Mucosa of descending colon (tissue), 3 donors: Measurements from ENCODE around the gene ITPKC. TPM values are rescaled to one million over a fixed set of nuclear protein-coding genes. Genes with fewer than 3 reads are reported as not detected.

Source experiments
- ATAC-seq: fragments of 200-7000 bp; cut with Tn5 transposase; one replicate; pipeline ENCODE4 v1.9.1; 2020; ENCODE audit warnings: mild to moderate bottlenecking, moderate library complexity
- DNase-seq, 3 donors: peaks; one replicate each; pipeline ENCODE4 v3.0.0-alpha.2; 2020
- H3K36me3 ChIP-seq: fragments of 200-600 bp; one replicate; pipeline ENCODE4 v1.8.0; 2021; ENCODE audit warnings: low read depth, mild to moderate bottlenecking
- H3K4me1 ChIP-seq: fragments of 200-600 bp; one replicate; pipeline ENCODE4 v1.8.0; 2021; ENCODE audit warnings: low read depth, mild to moderate bottlenecking
- H3K4me3 ChIP-seq: fragments of 200-600 bp; one replicate; pipeline ENCODE4 v1.8.0; 2021; ENCODE audit warnings: mild to moderate bottlenecking
- H3K9me3 ChIP-seq: fragments of 200-600 bp; one replicate; pipeline ENCODE4 v1.8.0; 2021; ENCODE audit warnings: mild to moderate bottlenecking
- intact Hi-C, 2 donors: fragments of 100-400 bp; cut with DNase I in 1 of 2; cut with micrococcal nuclease in 1 of 2; formaldehyde crosslinking; loops; one replicate each; pipeline versions ENCODE4 v1.11.0 to v1.11.1; 2022; cut with DNase I, micrococcal nuclease
- total RNA-seq, 3 donors: library from RNA; stranded (reverse); fragmentation: NEBNext Ultra II Directional in 2 of 3; extraction: Animal tissue kit (Norgen Biotek cat#: 25700) in 2 of 3; gene quantifications; one replicate each; pipeline versions ENCODE4 v1.2.1 to v1.2.4, GENCODE V29; 2021 to 2023
- TF ChIP-seq, protein P1 (sequence below): fragments of 200-600 bp; IDR thresholded peaks from one replicate; pipeline ENCODE4 v1.8.0; 2022; ENCODE audit warnings: antibody characterized with exemption, mild to moderate bottlenecking
- donor health status: DM: no; HTN: no; CAD: no; lungs with moderate emphysema.
- donor health status: DM: no; HTN: no; CAD: no.
- donor health status: DM: no; HTN: yes; CAD: no.

Gene ITPKC
- total RNA-seq, 3 donors from 2014 or later = 22.1 to 26.1 (median 23.2) TPM

DNA sequence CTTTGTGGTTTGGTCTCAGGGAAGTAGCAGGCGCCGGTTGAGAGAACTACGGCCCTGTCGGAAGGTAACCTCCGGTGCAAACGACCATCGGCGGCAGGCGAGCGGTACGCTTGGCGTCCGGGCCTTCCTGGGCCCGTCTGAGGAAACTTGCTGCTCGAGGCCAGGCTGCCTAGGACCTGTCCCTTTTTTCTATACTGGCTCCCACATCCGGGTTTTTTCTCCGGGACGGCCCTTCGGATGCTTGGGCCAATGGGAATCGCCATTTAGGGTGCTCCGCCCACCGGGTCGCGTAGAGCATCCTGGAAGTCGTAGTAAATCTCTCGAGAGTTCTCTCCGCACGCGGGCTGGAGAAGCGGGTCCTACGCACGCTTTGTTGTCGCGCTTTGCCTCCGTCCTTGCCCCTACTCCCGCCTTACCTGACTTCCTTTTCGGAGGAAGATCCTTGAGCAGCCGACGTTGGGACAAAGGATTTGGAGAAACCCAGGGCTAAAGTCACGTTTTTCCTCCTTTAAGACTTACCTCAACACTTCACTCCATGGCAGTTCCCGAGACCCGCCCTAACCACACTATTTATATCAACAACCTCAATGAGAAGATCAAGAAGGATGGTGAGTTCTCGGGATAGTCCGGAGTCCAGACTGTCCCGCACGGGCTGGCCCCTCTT is 34.1 kb downstream of the ITPKC start, which contains the start of gene SNRPA:
Gene SNRPA (plus strand): TSS at position 330 of the 664 bp plus-strand sequence. CDS start 206 bp downstream, at position 536.
- ATAC-seq (peak; percentile 84), DNase-seq (peak; percentile 95 to 99 (median 98))
- Histone ChIP-seq H3K36me3 (peaks cover 8% of the 10 kb centered on the region), H3K9me3 (no peaks in the 10 kb centered on the region), H3K4me1 (peaks cover 38% of the 10 kb centered on the region), H3K4me3 (peak within 1 kb of the TSS; percentile 51)
- intact Hi-C loops = no loop called here
- TF ChIP-seq, protein P1, sequence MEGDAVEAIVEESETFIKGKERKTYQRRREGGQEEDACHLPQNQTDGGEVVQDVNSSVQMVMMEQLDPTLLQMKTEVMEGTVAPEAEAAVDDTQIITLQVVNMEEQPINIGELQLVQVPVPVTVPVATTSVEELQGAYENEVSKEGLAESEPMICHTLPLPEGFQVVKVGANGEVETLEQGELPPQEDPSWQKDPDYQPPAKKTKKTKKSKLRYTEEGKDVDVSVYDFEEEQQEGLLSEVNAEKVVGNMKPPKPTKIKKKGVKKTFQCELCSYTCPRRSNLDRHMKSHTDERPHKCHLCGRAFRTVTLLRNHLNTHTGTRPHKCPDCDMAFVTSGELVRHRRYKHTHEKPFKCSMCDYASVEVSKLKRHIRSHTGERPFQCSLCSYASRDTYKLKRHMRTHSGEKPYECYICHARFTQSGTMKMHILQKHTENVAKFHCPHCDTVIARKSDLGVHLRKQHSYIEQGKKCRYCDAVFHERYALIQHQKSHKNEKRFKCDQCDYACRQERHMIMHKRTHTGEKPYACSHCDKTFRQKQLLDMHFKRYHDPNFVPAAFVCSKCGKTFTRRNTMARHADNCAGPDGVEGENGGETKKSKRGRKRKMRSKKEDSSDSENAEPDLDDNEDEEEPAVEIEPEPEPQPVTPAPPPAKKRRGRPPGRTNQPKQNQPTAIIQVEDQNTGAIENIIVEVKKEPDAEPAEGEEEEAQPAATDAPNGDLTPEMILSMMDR = no peak

- Histone ChIP-seq H3K4me3 (peak overlapping the region; percentile 51), H3K9me3 (no peaks in the 10 kb centered on the region), H3K36me3 (peaks cover 8% of the 10 kb centered on the region), H3K4me1 (peaks cover 42% of the 10 kb centered on the region)
- TF ChIP-seq, protein P1 = no peak
- intact Hi-C loops = no loop called here
- ATAC-seq (no peak), DNase-seq (no peak)
Measured at GRCh38 chr19:40752257-40752781, 35.4 kb downstream of the ITPKC start.

GRCh38 chr19:40754611-40755247 is 37.8 kb downstream of the ITPKC start:
- intact Hi-C loops = no loop called here
- H3K4me1 ChIP-seq = peaks cover 38% of the 10 kb centered on the region
- DNase-seq (peak; percentile 73 to 78 (median 77)), ATAC-seq (peak; percentile 47)
- no peaks in the 10 kb centered on the region for H3K9me3 ChIP-seq
- H3K36me3 ChIP-seq = peaks cover 24% of the 10 kb centered on the region
- no peak overlapping the region for H3K4me3 ChIP-seq
- TF ChIP-seq, protein P1 = no peak

GRCh38 chr19:40755248-40755624 is 38.3 kb downstream of the ITPKC start:
- intact Hi-C loops = no loop called here
- DNase-seq = no peak

DNA sequence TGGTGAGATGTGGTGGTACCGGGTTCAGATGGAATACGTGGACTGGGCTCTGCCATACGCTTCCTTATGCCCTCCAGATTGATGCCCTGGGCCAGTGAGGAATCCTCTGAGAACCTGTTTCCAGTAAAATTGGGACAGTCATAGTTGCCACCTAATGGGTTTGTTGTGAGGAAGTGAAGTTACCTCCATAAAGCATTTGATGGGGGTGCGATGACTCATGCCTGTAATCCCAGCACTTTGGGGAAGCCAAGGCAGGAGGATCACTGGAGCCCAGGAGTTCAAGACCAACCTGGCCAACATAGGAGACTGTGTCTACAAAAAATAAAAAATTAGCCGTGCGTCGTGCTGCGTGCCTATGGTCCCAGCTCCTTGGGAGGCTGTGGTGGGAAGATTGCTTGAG is 38.9 kb downstream of the ITPKC start:
- no peak for ATAC-seq
- peaks cover 18% of the 10 kb centered on the region for H3K36me3 ChIP-seq
- intact Hi-C loops = no loop called here

More at GRCh38 chr19:40755248-40755624, 38.3 kb downstream of the ITPKC start:
- no peak for ATAC-seq
- Histone ChIP-seq H3K36me3 (peaks cover 24% of the 10 kb centered on the region), H3K4me3 (no peak overlapping the region), H3K9me3 (no peaks in the 10 kb centered on the region), H3K4me1 (peaks cover 36% of the 10 kb centered on the region)
- TF ChIP-seq, protein P1 = no peak

More for the DNA sequence above, 38.9 kb downstream of the ITPKC start:
- Histone ChIP-seq H3K9me3 (no peaks in the 10 kb centered on the region), H3K4me3 (no peak overlapping the region), H3K4me1 (peaks cover 36% of the 10 kb centered on the region)
- DNase-seq = no peak
- TF ChIP-seq, protein P1 = no peak
